HepG2 (cell line): ENCODE results near the gene PRSS27. TPM values are rescaled to one million over a fixed set of nuclear protein-coding genes. Genes with fewer than 3 reads are reported as not detected.

Experiments
- AGO1 ChIP-seq: fragments of 200-400 bp; formaldehyde crosslinking; IDR thresholded peaks from 2 replicates; pipeline ENCODE4 v1.6.1; 2017; ENCODE audit warnings: mild to moderate bottlenecking, low read depth, low read length, moderate library complexity; ENCODE audit not compliant: poor library complexity, severe bottlenecking
- ELF1 ChIP-seq: sonication (generic); formaldehyde crosslinking; IDR thresholded peaks from 2 replicates; pipeline ENCODE4 v1.4.0; 2020; ENCODE audit warnings: missing genetic modification reagents
- NKX3-1 ChIP-seq: sonication (generic); formaldehyde crosslinking; IDR thresholded peaks from 2 replicates; pipeline ENCODE4 v1.5.0; 2020; ENCODE audit warnings: missing genetic modification reagents
- PLRG1 ChIP-seq: fragments of 450-650 bp; conservative IDR thresholded peaks from 2 replicates; pipeline ENCODE4 v1.6.1; 2016
- SOX5 ChIP-seq: IDR thresholded peaks from 2 replicates; pipeline ENCODE4 v1.6.1; 2016; ENCODE audit warnings: borderline replicate concordance
- SP4 ChIP-seq: sonication (generic); formaldehyde crosslinking; IDR thresholded peaks from 2 replicates; pipeline ENCODE4 v1.8.1; 2023; ENCODE audit warnings: mild to moderate bottlenecking, missing genetic modification reagents
- SRSF1 ChIP-seq: fragments of 200-400 bp; formaldehyde crosslinking; optimal IDR thresholded peaks from 2 replicates; pipeline ENCODE3; 2017; ENCODE audit warnings: mild to moderate bottlenecking, low read depth, low read length, moderate library complexity
- STAG1 ChIP-seq: sonication (generic); formaldehyde crosslinking; IDR thresholded peaks from 2 replicates; pipeline ENCODE4 v1.4.0; 2020; ENCODE audit warnings: missing genetic modification reagents
- ZC3H13 ChIP-seq: sonication (generic); formaldehyde crosslinking; IDR thresholded peaks from 2 replicates; pipeline ENCODE4 v1.8.1; 2023; ENCODE audit warnings: mild to moderate bottlenecking, missing genetic modification reagents, moderate library complexity
- ZNF224 ChIP-seq: sonication (generic); formaldehyde crosslinking; IDR thresholded peaks from 2 replicates; pipeline ENCODE4 v1.5.0; 2020; ENCODE audit warnings: mild to moderate bottlenecking, missing genetic modification reagents
- ZNF558 ChIP-seq: sonication (generic); formaldehyde crosslinking; IDR thresholded peaks from 2 replicates; pipeline ENCODE4 v1.9.0; 2022; ENCODE audit warnings: mild to moderate bottlenecking, missing genetic modification reagents, borderline replicate concordance
- ZNF713 ChIP-seq: sonication (generic); formaldehyde crosslinking; IDR thresholded peaks from 2 replicates; pipeline ENCODE4 v1.4.0; 2020; ENCODE audit warnings: mild to moderate bottlenecking, missing genetic modification reagents
- ZNF761 ChIP-seq: sonication (generic); formaldehyde crosslinking; conservative IDR thresholded peaks from 2 replicates; pipeline ENCODE4 v1.4.0; 2020; ENCODE audit warnings: mild to moderate bottlenecking, missing genetic modification reagents
- polyA plus RNA-seq, 8 experiments: library from polyadenylated mRNA; depleted of rRNA in 3 of 8; stranded (reverse) in 7 of 8; unstranded in 1 of 8; fragments of >200 nt; fragmentation: Illumina TruSeq in 4 of 8; extraction: Trizol in 4 of 8; gene quantifications; 2 replicates each; pipeline versions ENCODE4 v1.2.1 to v1.2.3, GENCODE V29; 2011 to 2016; ENCODE audit warnings: low read depth in 4 of 8, missing spikeins in 1 of 8, mixed read lengths in 1 of 8; ENCODE audit not compliant: insufficient read depth in 1 of 8
- total RNA-seq, 5 experiments: library from RNA; depleted of rRNA; stranded (reverse); fragments of >200 nt; fragmentation: Illumina TruSeq; extraction: Trizol; gene quantifications; 2 replicates each; pipeline ENCODE4 v1.2.3, GENCODE V29; 2016; ENCODE audit warnings: low read depth in 1 of 5
- TF ChIP-seq, protein P1 (sequence below), 2 experiments: fragments of 450-650 bp in 1 of 2; sonication (generic) in 1 of 2; formaldehyde crosslinking; IDR thresholded peaks; 2 replicates each; pipeline versions ENCODE4 v1.5.0 to v1.8.0; 2020 to 2022; ENCODE audit warnings: mild to moderate bottlenecking in 1 of 2, missing genetic modification reagents in 1 of 2
- TF ChIP-seq, protein P2 (sequence below): sonication (generic); formaldehyde crosslinking; conservative IDR thresholded peaks from 2 replicates; pipeline ENCODE4 v1.8.0; 2022; ENCODE audit warnings: missing genetic modification reagents
- TF ChIP-seq, protein P3 (sequence below), 2 experiments: sonication (generic) in 1 of 2; formaldehyde crosslinking in 1 of 2; IDR thresholded peaks; 2 replicates each; pipeline versions ENCODE4 v1.6.1 to v1.9.0; 2014 to 2022; ENCODE audit warnings: antibody characterized with exemption in 1 of 2, borderline replicate concordance in 1 of 2, inconsistent platforms in 1 of 2, low read depth in 1 of 2, missing genetic modification reagents in 1 of 2
- TF ChIP-seq, protein P4 (sequence below): IDR thresholded peaks from 2 replicates; pipeline ENCODE4 v1.6.1; 2016

PRSS27 gene
- total and polyA plus RNA-seq, 2 of the 13 experiments (the other 11 are each of a cell fraction or from before 2014, with no cell fraction given), result 0.20 to 0.73 TPM

DNA sequence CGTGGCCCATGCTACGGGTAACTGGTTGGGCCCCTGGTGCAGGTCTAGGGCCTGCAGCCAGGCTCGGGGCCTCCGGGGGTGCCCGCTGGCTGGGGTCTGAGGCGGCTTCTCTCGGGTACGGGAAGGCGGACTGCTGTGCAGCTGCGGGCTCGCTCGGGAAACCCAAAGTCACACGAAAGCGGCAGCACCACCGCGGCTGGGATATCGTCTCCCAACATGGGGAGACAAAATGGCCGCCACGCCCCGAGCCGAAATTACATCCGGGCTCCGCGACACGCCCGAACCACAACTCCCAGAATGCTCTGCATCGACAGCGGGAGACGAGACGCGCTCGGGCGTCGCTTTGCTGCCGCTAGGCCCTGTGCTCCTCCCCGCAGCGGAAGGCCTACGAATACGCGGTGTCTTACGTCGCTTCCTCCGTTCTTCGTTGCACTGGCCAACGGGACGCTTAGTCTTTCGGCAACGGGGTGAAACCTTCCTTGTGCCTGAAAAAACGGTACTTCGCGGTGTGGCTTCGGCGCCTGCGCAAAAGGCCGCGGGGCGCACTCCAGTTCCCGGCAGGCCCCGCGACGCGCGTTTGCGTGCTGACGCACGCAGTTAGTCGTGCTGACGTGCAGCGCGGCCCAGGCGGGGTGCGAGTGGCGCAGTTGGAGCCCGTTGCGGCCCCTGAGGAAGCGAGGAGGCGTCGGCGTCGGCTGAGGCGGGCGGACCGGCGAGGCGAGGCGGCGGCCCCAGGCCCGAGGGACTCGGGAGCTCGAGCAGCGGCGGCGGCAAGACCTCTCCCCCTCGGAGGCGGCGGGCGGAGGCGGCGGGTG is 32.2 kb upstream of the PRSS27 start, which contains the start of gene SRRM2 (continued):
- TF ChIP-seq ZNF558 (CRISPR knock-in tag) (peak; percentile 54; the same call in 1 of the 2 replicates), SRSF1 (peak; percentile 82), ZNF224 (CRISPR knock-in tag) (peak; percentile 84; the same call in 1 of the 2 replicates), NKX3-1 (CRISPR knock-in tag) (peak; percentile 60; the same call in 1 of the 2 replicates), ZNF713 (CRISPR knock-in tag) (no peak), STAG1 (no peak), ELF1 (CRISPR knock-in tag) (peak; percentile 88), PLRG1 (no peak), ZNF761 (CRISPR knock-in tag) (peak; percentile 74; the same call in 1 of the 2 replicates), SP4 (CRISPR knock-in tag) (peak; percentile 68), AGO1 (no peak), SOX5 (CRISPR knock-in tag) (peak; percentile 27), ZC3H13 (CRISPR knock-in tag) (no peak)
- TF ChIP-seq, protein P1, sequence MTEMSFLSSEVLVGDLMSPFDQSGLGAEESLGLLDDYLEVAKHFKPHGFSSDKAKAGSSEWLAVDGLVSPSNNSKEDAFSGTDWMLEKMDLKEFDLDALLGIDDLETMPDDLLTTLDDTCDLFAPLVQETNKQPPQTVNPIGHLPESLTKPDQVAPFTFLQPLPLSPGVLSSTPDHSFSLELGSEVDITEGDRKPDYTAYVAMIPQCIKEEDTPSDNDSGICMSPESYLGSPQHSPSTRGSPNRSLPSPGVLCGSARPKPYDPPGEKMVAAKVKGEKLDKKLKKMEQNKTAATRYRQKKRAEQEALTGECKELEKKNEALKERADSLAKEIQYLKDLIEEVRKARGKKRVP (CRISPR knock-in tag; IDR thresholded peaks at IDR 0.05), result peak in 1 of 2 experiments; percentile 61; a peak in 1 of 4 replicates
- TF ChIP-seq, protein P2, sequence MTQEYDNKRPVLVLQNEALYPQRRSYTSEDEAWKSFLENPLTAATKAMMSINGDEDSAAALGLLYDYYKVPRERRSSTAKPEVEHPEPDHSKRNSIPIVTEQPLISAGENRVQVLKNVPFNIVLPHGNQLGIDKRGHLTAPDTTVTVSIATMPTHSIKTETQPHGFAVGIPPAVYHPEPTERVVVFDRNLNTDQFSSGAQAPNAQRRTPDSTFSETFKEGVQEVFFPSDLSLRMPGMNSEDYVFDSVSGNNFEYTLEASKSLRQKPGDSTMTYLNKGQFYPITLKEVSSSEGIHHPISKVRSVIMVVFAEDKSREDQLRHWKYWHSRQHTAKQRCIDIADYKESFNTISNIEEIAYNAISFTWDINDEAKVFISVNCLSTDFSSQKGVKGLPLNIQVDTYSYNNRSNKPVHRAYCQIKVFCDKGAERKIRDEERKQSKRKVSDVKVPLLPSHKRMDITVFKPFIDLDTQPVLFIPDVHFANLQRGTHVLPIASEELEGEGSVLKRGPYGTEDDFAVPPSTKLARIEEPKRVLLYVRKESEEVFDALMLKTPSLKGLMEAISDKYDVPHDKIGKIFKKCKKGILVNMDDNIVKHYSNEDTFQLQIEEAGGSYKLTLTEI, result no peak
- TF ChIP-seq, protein P3, sequence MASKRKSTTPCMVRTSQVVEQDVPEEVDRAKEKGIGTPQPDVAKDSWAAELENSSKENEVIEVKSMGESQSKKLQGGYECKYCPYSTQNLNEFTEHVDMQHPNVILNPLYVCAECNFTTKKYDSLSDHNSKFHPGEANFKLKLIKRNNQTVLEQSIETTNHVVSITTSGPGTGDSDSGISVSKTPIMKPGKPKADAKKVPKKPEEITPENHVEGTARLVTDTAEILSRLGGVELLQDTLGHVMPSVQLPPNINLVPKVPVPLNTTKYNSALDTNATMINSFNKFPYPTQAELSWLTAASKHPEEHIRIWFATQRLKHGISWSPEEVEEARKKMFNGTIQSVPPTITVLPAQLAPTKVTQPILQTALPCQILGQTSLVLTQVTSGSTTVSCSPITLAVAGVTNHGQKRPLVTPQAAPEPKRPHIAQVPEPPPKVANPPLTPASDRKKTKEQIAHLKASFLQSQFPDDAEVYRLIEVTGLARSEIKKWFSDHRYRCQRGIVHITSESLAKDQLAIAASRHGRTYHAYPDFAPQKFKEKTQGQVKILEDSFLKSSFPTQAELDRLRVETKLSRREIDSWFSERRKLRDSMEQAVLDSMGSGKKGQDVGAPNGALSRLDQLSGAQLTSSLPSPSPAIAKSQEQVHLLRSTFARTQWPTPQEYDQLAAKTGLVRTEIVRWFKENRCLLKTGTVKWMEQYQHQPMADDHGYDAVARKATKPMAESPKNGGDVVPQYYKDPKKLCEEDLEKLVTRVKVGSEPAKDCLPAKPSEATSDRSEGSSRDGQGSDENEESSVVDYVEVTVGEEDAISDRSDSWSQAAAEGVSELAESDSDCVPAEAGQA (IDR thresholded peaks at IDR 0.05; ENCODE audit: low read depth), result peak; percentile 90
- TF ChIP-seq, protein P3 (CRISPR knock-in tag; IDR thresholded peaks at IDR 0.05; ENCODE audit: borderline replicate concordance), result peak; percentile 20; the same call in 1 of the 2 replicates
- TF ChIP-seq, protein P4, sequence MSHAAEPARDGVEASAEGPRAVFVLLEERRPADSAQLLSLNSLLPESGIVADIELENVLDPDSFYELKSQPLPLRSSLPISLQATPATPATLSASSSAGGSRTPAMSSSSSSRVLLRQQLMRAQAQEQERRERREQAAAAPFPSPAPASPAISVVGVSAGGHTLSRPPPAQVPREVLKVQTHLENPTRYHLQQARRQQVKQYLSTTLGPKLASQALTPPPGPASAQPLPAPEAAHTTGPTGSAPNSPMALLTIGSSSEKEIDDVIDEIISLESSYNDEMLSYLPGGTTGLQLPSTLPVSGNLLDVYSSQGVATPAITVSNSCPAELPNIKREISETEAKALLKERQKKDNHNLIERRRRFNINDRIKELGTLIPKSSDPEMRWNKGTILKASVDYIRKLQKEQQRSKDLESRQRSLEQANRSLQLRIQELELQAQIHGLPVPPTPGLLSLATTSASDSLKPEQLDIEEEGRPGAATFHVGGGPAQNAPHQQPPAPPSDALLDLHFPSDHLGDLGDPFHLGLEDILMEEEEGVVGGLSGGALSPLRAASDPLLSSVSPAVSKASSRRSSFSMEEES, result no peak
